Measurements from ENCODE around the gene MOG. TPM values are rescaled to one million over a fixed set of nuclear protein-coding genes. Genes with fewer than 3 reads are reported as not detected.
A peak's percentile ranks its signal among the peaks of the same experiment; 100 is the strongest.

The MOG gene
- total RNA-seq, 1 donor from 2014 or later = not detected

- Histone ChIP-seq H3K4me3 (no peak overlapping the region), H3K4me1 (no peaks in the 10 kb centered on the region), H3K9me3 (no peaks in the 10 kb centered on the region), H3K36me3 (no peaks in the 10 kb centered on the region), H3K27ac (no peak overlapping the region), H3K27me3 (no peaks in the 10 kb centered on the region)
- no peak for TF ChIP-seq POLR2A (IDR thresholded peaks at IDR 0.05)
- TF ChIP-seq CTCF (IDR thresholded peaks at IDR 0.05) = no peak
- TF ChIP-seq POLR2AphosphoS5 (IDR thresholded peaks at IDR 0.05; ENCODE audit: insufficient read depth in 1 of 2, low read depth in 1 of 2) = no peak
- intact Hi-C loops (cut with DNase I) = loop anchor here (10.0 kb wide), 1 partner anchor 132 kb away; no protein-coding TSS in a partner anchor
- no peak for DNase-seq (ENCODE audit: extremely low spot score in 2 of 2)
Observed at GRCh38 chr6:29702519-29703103, 45.7 kb downstream of the MOG start.

GRCh38 chr6:29705389-29706231, 48.7 kb downstream of the MOG start:
- no peak for DNase-seq (ENCODE audit: extremely low spot score in 2 of 2)
- intact Hi-C loops (cut with DNase I) = loop anchor here (10.0 kb wide), 1 partner anchor 129 kb away; no protein-coding TSS in a partner anchor
- Histone ChIP-seq H3K4me1 (no peaks in the 10 kb centered on the region), H3K27me3 (no peaks in the 10 kb centered on the region), H3K36me3 (no peaks in the 10 kb centered on the region), H3K9me3 (no peaks in the 10 kb centered on the region), H3K27ac (no peak overlapping the region), H3K4me3 (no peak overlapping the region)
- peak; percentile 33 to 58 (median 53) for TF ChIP-seq CTCF (IDR thresholded peaks at IDR 0.05)
- TF ChIP-seq POLR2AphosphoS5 (IDR thresholded peaks at IDR 0.05; ENCODE audit: insufficient read depth in 1 of 2, low read depth in 1 of 2) = no peak
- no peak for TF ChIP-seq POLR2A (IDR thresholded peaks at IDR 0.05)

GRCh38 chr6:29708432-29709179, 51.7 kb downstream of the MOG start:
- Histone ChIP-seq H3K4me1 (no peaks in the 10 kb centered on the region), H3K9me3 (no peaks in the 10 kb centered on the region), H3K4me3 (no peak overlapping the region), H3K27me3 (no peaks in the 10 kb centered on the region), H3K27ac (no peak overlapping the region), H3K36me3 (no peaks in the 10 kb centered on the region)
- intact Hi-C loops (cut with DNase I) = loop anchor here (10.0 kb wide), 1 partner anchor 126 kb away; no protein-coding TSS in a partner anchor
- no peak for TF ChIP-seq POLR2AphosphoS5 (IDR thresholded peaks at IDR 0.05; ENCODE audit: insufficient read depth in 1 of 2, low read depth in 1 of 2)
- TF ChIP-seq POLR2A (IDR thresholded peaks at IDR 0.05) = no peak
- no peak for DNase-seq (ENCODE audit: extremely low spot score in 2 of 2)

- Histone ChIP-seq H3K4me3 (no peak overlapping the region), H3K9me3 (no peaks in the 10 kb centered on the region), H3K36me3 (no peaks in the 10 kb centered on the region), H3K27ac (no peak overlapping the region), H3K4me1 (no peaks in the 10 kb centered on the region), H3K27me3 (no peaks in the 10 kb centered on the region)
- no peak for DNase-seq (ENCODE audit: extremely low spot score in 2 of 2)
- intact Hi-C loops (cut with DNase I) = loop anchor here (10.0 kb wide), 1 partner anchor 126 kb away; no protein-coding TSS in a partner anchor
- TF ChIP-seq POLR2AphosphoS5 (IDR thresholded peaks at IDR 0.05; ENCODE audit: insufficient read depth in 1 of 2, low read depth in 1 of 2) (no peak), CTCF (IDR thresholded peaks at IDR 0.05) (no peak), POLR2A (IDR thresholded peaks at IDR 0.05) (no peak)
Observed at GRCh38 chr6:29709188-29709587, 52.3 kb downstream of the MOG start.

- H3K27ac ChIP-seq = no peak overlapping the region
- no peak for DNase-seq (ENCODE audit: extremely low spot score in 2 of 2)
- H3K4me1 ChIP-seq = no peaks in the 10 kb centered on the region
- H3K4me3 ChIP-seq = no peak overlapping the region
- H3K27me3 ChIP-seq = no peaks in the 10 kb centered on the region
- H3K36me3 ChIP-seq = no peaks in the 10 kb centered on the region
- intact Hi-C loops (cut with DNase I) = no loop called here
- TF ChIP-seq POLR2A (IDR thresholded peaks at IDR 0.05) (no peak), CTCF (IDR thresholded peaks at IDR 0.05) (no peak), POLR2AphosphoS5 (IDR thresholded peaks at IDR 0.05; ENCODE audit: insufficient read depth in 1 of 2, low read depth in 1 of 2) (no peak)
- no peaks in the 10 kb centered on the region for H3K9me3 ChIP-seq
Observed at GRCh38 chr6:29710281-29710941, 53.5 kb downstream of the MOG start.

Data from vagina (tissue), 2 donors.